GM12878 (cell line): Measurements from ENCODE around the gene LSM2. TPM values are rescaled to one million over a fixed set of nuclear protein-coding genes. Genes with fewer than 3 reads are reported as not detected.

Experiments used
- ASH2L ChIP-seq: fragments of 300-600, 200-600 bp; sonication (generic); IDR thresholded peaks from 2 replicates; pipeline ENCODE4 v1.6.1; 2017; ENCODE audit warnings: low read depth, mild to moderate bottlenecking, borderline replicate concordance
- CREB1 ChIP-seq: IDR thresholded peaks from 2 replicates; pipeline ENCODE4 v1.6.1; 2012; ENCODE audit warnings: low read depth, mild to moderate bottlenecking, inconsistent platforms
- CTCF ChIP-seq, 3 experiments: IDR thresholded peaks in 2 of 3; conservative IDR thresholded peaks in 1 of 3; 2 replicates each; pipeline ENCODE4 v1.5.1; 2011; ENCODE audit warnings: low read depth in 3 of 3, low read length in 3 of 3, mild to moderate bottlenecking in 3 of 3, control low read depth in 2 of 3, moderate library complexity in 2 of 3, inconsistent platforms in 1 of 3, mixed read lengths in 1 of 3; ENCODE audit not compliant: control insufficient read depth in 2 of 3, insufficient read depth in 1 of 3; ENCODE audit errors: extremely low read depth in 1 of 3
- EGR1 ChIP-seq, 2 experiments: IDR thresholded peaks; 1 replicate in 1 of 2; 2 replicates in 1 of 2; pipeline ENCODE4 v1.6.1; 2011 to 2012; ENCODE audit warnings: low read depth in 2 of 2, low read length in 2 of 2, borderline replicate concordance in 1 of 2, mild to moderate bottlenecking in 1 of 2, moderate library complexity in 1 of 2
- ESRRA ChIP-seq: IDR thresholded peaks from 2 replicates; pipeline ENCODE4 v1.6.1; 2012; ENCODE audit warnings: mild to moderate bottlenecking, low read length, improper control_type of control experiment
- IKZF1 ChIP-seq: fragments of 450-650 bp; conservative IDR thresholded peaks from 2 replicates; pipeline ENCODE4 v1.6.1; 2017; ENCODE audit warnings: antibody characterized with exemption, mild to moderate bottlenecking
- MEF2B ChIP-seq: fragments of 450-650 bp; IDR thresholded peaks from 2 replicates; pipeline ENCODE4 v1.6.1; 2018; ENCODE audit warnings: mild to moderate bottlenecking, moderate library complexity; ENCODE audit not compliant: partially characterized antibody, poor library complexity, severe bottlenecking
- NFIC ChIP-seq: IDR thresholded peaks from 2 replicates; pipeline ENCODE4 v1.6.1; 2012; ENCODE audit warnings: low read depth, mild to moderate bottlenecking, inconsistent platforms, low read length, moderate library complexity
- NFXL1 ChIP-seq: fragments of 450-650 bp; IDR thresholded peaks from 2 replicates; pipeline ENCODE4 v1.6.1; 2017; ENCODE audit warnings: antibody characterized with exemption, mild to moderate bottlenecking, borderline replicate concordance
- PML ChIP-seq: IDR thresholded peaks from 2 replicates; pipeline ENCODE4 v1.6.1; 2012; ENCODE audit warnings: low read length, inconsistent platforms
- RAD21 ChIP-seq: IDR thresholded peaks from 2 replicates; pipeline ENCODE4 v1.6.1; 2011; ENCODE audit warnings: mild to moderate bottlenecking, low read depth, low read length, moderate library complexity; ENCODE audit not compliant: insufficient read depth
- TBL1XR1 ChIP-seq: IDR thresholded peaks from 2 replicates; pipeline ENCODE4 v1.6.1; 2012; ENCODE audit warnings: low read depth, low read length, improper control_type of control experiment
- YY1 ChIP-seq: IDR thresholded peaks from 2 replicates; pipeline ENCODE4 v1.6.1; 2011; ENCODE audit warnings: low read depth, mild to moderate bottlenecking, low read length
- ZBED1 ChIP-seq: IDR thresholded peaks from 2 replicates; pipeline ENCODE4 v1.6.1; 2016; ENCODE audit warnings: borderline replicate concordance
- polyA plus RNA-seq, 11 experiments: library from polyadenylated mRNA; depleted of rRNA in 4 of 11; unstranded in 6 of 11; stranded (reverse) in 5 of 11; fragments of >200 nt; fragmentation: Nextera tagmentation in 4 of 11; fragmentation: Illumina TruSeq in 1 of 11; extraction: Ambion mirVana in 4 of 11; extraction: Trizol in 1 of 11; gene quantifications; 1 replicate in 1 of 11; 2 replicates in 10 of 11; pipeline versions ENCODE4 v1.2.1 to v1.2.3, GENCODE V29; 2011 to 2016; ENCODE audit warnings: inconsistent platforms in 2 of 11, missing spikeins in 2 of 11, low read depth in 1 of 11
- total RNA-seq, 4 experiments: library from RNA; depleted of rRNA in 3 of 4; stranded (reverse); fragments of >200 nt in 3 of 4; fragmentation: Illumina TruSeq in 1 of 4; extraction: Trizol in 1 of 4; gene quantifications; 2 replicates each; pipeline versions ENCODE4 v1.2.1 to v1.2.3, GENCODE V29; 2013 to 2021
- TF ChIP-seq, protein P1 (sequence below): IDR thresholded peaks from 2 replicates; pipeline ENCODE4 v1.6.1; 2012; ENCODE audit warnings: low read length, inconsistent platforms

LSM2 gene
- total and polyA plus RNA-seq, 10 of the 15 experiments (the other 5 are each of a cell fraction or from before 2014, with no cell fraction given), result 99.1 to 276 (median 153) TPM

GRCh38 chr6:31827286-31828079 lies 20.7 kb upstream of the LSM2 start, which contains the start of gene HSPA1B (continued):
- no peak for TF ChIP-seq CTCF (IDR thresholded peaks at IDR 0.05 in 2 of 3, conservative IDR thresholded peaks at IDR 0.05 in 1 of 3; ENCODE audit: control insufficient read depth in 2 of 3, extremely low read depth in 1 of 3, insufficient read depth in 1 of 3, low read depth in 3 of 3, low read length in 3 of 3)
- TF ChIP-seq ESRRA, result no peak
- TF ChIP-seq YY1, result no peak
- no peak for TF ChIP-seq TBL1XR1
- no peak for TF ChIP-seq EGR1 (IDR thresholded peaks at IDR 0.05; ENCODE audit: borderline replicate concordance in 1 of 2, low read depth in 2 of 2, low read length in 2 of 2)
- no peak for TF ChIP-seq MEF2B
- no peak for TF ChIP-seq NFIC
- TF ChIP-seq, protein P1, sequence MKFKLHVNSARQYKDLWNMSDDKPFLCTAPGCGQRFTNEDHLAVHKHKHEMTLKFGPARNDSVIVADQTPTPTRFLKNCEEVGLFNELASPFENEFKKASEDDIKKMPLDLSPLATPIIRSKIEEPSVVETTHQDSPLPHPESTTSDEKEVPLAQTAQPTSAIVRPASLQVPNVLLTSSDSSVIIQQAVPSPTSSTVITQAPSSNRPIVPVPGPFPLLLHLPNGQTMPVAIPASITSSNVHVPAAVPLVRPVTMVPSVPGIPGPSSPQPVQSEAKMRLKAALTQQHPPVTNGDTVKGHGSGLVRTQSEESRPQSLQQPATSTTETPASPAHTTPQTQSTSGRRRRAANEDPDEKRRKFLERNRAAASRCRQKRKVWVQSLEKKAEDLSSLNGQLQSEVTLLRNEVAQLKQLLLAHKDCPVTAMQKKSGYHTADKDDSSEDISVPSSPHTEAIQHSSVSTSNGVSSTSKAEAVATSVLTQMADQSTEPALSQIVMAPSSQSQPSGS, result no peak
- no peak for TF ChIP-seq CREB1
- no peak for TF ChIP-seq ASH2L
- TF ChIP-seq ZBED1, result no peak
- TF ChIP-seq PML, result peak; percentile 93
- no peak for TF ChIP-seq RAD21
- TF ChIP-seq IKZF1, result peak; percentile 90
- no peak for TF ChIP-seq NFXL1
